ENCODE results near the gene ACYP2.

DNA sequence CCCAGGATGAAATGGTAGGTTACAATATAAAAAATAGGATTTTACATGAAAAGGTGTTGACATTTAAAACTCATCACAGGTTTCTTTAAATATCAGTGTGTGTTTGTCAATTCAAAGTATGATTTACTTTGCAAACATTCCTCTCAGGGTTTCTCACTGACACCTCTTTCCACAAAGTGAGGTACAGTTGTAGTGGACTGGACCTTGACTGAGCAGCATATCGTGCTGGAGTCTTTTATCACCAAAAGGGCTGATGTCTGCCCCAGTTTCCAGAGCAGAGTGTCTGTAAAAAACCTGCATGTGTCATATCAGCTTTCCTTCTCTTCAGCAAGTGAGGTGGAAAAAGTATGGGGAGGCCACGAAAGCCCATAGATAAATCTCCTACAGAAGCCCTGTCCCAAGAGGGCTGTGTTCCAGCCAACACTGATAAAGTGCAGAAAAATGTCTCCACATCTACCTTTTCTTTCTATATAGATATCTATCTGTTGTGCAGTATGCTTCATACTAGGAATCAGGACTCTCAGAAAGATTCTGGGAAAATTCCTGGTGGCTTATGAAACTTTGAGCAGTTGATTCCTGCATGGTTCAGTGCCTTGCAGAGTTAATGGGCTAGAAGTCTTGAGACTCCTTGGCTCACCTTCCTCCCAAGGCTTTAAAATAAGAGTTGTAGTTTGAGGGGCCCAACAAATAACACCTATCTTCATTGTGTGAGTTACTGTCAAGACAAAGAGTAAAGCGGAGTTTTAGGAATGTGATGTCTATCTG, 6.9 kb downstream of the ACYP2 start:
- TF ChIP-seq, protein P1, sequence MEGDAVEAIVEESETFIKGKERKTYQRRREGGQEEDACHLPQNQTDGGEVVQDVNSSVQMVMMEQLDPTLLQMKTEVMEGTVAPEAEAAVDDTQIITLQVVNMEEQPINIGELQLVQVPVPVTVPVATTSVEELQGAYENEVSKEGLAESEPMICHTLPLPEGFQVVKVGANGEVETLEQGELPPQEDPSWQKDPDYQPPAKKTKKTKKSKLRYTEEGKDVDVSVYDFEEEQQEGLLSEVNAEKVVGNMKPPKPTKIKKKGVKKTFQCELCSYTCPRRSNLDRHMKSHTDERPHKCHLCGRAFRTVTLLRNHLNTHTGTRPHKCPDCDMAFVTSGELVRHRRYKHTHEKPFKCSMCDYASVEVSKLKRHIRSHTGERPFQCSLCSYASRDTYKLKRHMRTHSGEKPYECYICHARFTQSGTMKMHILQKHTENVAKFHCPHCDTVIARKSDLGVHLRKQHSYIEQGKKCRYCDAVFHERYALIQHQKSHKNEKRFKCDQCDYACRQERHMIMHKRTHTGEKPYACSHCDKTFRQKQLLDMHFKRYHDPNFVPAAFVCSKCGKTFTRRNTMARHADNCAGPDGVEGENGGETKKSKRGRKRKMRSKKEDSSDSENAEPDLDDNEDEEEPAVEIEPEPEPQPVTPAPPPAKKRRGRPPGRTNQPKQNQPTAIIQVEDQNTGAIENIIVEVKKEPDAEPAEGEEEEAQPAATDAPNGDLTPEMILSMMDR (IDR thresholded peaks at IDR 0.05; ENCODE audit: low read depth, low read length), result no peak
- no peak for TF ChIP-seq POLR2A (IDR thresholded peaks at IDR 0.05; ENCODE audit: extremely low read depth, insufficient read length)

All from NB4 (cell line).